Erythroblast (primary cell): ENCODE data around the gene SPX.

Source experiments
- DNase-seq, 2 experiments: peaks; one replicate each; lab custom pipeline; 2025; lab: John Stamatoyannopoulos, UW
- GATA1 ChIP-seq: IDR thresholded peaks from 2 replicates; pipeline ENCODE4 v1.6.1; 2011; ENCODE audit warnings: low read depth, mild to moderate bottlenecking, control low read depth, low read length, moderate library complexity
- POLR2A ChIP-seq: IDR thresholded peaks from 2 replicates; pipeline ENCODE4 v1.6.1; 2011; ENCODE audit warnings: mild to moderate bottlenecking, low read length

Gene SPX

DNA sequence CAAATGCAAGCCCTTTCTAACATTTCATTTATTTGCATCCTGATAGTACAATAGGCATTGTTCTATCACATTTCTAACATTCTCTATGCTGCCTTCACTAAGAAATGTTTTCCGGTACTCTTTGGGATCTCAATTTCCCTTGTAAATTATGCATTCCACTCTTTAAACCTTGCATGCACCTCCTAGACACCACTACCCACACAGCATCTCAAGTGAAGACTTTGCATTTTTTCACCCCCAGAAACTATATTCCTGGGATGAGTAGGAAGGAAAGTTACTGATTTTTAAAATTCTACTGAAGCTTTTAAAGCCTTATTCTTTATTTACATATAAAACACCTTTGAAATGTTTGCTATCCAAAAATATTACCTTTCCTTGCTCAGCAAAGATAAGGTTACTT is 51.4 kb downstream of the SPX start:
- no peak for DNase-seq
- no peak for TF ChIP-seq POLR2A
- TF ChIP-seq GATA1: no peak

GRCh38 chr12:21580748-21581516 is 54.8 kb downstream of the SPX start:
- DNase-seq: no peak
- TF ChIP-seq POLR2A (no peak), GATA1 (no peak)
